Endodermal cell (in vitro differentiated cells): ENCODE results near the gene CYSTM1. TPM values are rescaled to one million over a fixed set of nuclear protein-coding genes. Genes with fewer than 3 reads are reported as not detected.
A peak's percentile ranks its signal among the peaks of the same experiment; 100 is the strongest.

ENCODE experiments used
- DNase-seq: peaks from one replicate; pipeline ENCODE4 v3.0.0-alpha.2; 2017
- H3K27ac ChIP-seq: 2 replicates; pipeline ENCODE4 v1.5.1; 2013; ENCODE audit warnings: mild to moderate bottlenecking, low read depth, low read length, moderate library complexity
- H3K27me3 ChIP-seq: 2 replicates; pipeline ENCODE4 v1.6.1; 2013; ENCODE audit warnings: mild to moderate bottlenecking, low read length, moderate library complexity; ENCODE audit not compliant: insufficient read depth, control insufficient read depth, poor library complexity, severe bottlenecking
- H3K36me3 ChIP-seq: 2 replicates; pipeline ENCODE4 v1.7.0; 2013; ENCODE audit warnings: mild to moderate bottlenecking, low read length, moderate library complexity; ENCODE audit not compliant: control insufficient read depth, insufficient read depth
- H3K4me1 ChIP-seq: one replicate; pipeline ENCODE4 v1.7.0; 2013; ENCODE audit warnings: low read length; ENCODE audit not compliant: control insufficient read depth, insufficient read depth
- H3K4me3 ChIP-seq: 2 replicates; pipeline ENCODE4 v1.5.1; 2013; ENCODE audit warnings: mild to moderate bottlenecking, low read length, moderate library complexity
- H3K9ac ChIP-seq: 2 replicates; pipeline ENCODE4 v1.6.1; 2013; ENCODE audit warnings: mild to moderate bottlenecking, low read length, moderate library complexity; ENCODE audit not compliant: poor library complexity, severe bottlenecking; ENCODE audit errors: extremely low read depth
- H3K9me3 ChIP-seq: 2 replicates; pipeline ENCODE4 v1.6.1; 2013; ENCODE audit warnings: mild to moderate bottlenecking, low read length, moderate library complexity; ENCODE audit not compliant: control insufficient read depth
- H3K27ac Mint-ChIP-seq: 2 replicates; pipeline ENCODE4 v1.8.0; 2020; ENCODE audit warnings: mixed read lengths
- H3K27me3 Mint-ChIP-seq: 2 replicates; pipeline ENCODE4 v1.8.0; 2021; ENCODE audit warnings: mild to moderate bottlenecking, mixed read lengths; ENCODE audit not compliant: insufficient read depth
- H3K36me3 Mint-ChIP-seq: 2 replicates; pipeline ENCODE4 v1.8.0; 2020; ENCODE audit warnings: low read depth, mixed read lengths
- H3K4me1 Mint-ChIP-seq: 2 replicates; pipeline ENCODE4 v1.8.0; 2020; ENCODE audit warnings: mixed read lengths
- H3K4me3 Mint-ChIP-seq: 2 replicates; pipeline ENCODE4 v1.8.0; 2020; ENCODE audit warnings: mild to moderate bottlenecking, moderate library complexity, mixed read lengths
- H3K9me3 Mint-ChIP-seq: 2 replicates; pipeline ENCODE4 v1.8.0; 2020; ENCODE audit warnings: mild to moderate bottlenecking, mixed read lengths
- CTCF ChIP-seq: fragments of 200-600 bp; sonication (generic); conservative IDR thresholded peaks from 2 replicates; pipeline ENCODE4 v1.5.0; 2021; ENCODE audit warnings: antibody characterized with exemption, mild to moderate bottlenecking
- WGBS, 2 experiments: methylation state at CpG; one replicate each; pipeline versions ENCODE4 v1.1.5 to v1.1.7; 2013; ENCODE audit warnings: missing lambda C conversion rate in 2 of 2, mixed read lengths in 1 of 2; ENCODE audit not compliant: insufficient coverage in 1 of 2, insufficient read length in 1 of 2; 5-methylcytosine and 5-hydroxymethylcytosine counted together
- total RNA-seq, 2 donors: library from RNA; stranded (reverse); fragmentation: NEBNext Ultra II Directional in 1 of 2; extraction: Animal tissue kit (Norgen Biotek cat#: 25700) in 1 of 2; gene quantifications; 2 replicates in 1 of 2; 3 replicates in 1 of 2; pipeline ENCODE4 v1.2.1, GENCODE V29; 2021

Gene CYSTM1
- total RNA-seq, 2 donors from 2014 or later = 30.7 to 38.1 TPM

DNA sequence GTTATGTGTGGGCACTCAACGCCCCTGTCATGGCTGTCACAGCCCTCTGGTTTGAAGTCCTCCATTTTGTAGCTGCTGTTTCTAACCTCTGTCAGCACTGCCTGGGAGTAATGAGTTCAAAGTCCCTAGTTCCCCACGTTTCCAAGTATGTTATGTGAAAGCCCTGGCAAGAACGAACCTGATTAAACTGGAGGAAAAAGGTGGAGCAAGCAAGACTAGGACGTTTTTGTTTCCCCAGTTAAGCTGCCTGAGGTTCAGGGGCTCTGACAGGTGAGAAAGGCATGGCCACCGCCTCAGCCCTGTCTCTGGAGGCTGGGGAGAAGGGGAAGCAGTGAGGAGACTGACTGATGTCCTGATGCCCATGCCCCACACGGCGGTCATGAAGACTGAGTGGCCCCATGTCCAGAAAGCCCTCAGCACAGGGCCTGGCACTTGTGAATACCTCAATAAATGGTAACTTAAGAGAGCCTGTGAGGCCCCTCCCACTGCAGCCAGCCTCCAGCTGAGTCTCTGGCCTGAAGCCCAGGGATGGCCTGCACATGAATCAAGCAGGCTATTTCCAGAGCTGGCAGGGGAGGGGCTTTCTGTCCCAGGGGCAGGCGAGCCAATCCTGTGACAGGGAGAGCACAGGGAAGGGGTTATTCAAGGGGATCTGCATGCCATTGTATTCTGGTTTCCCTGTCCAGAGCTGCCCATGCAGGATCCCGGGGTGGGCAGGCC lies 66.2 kb downstream of the CYSTM1 start:
- Histone ChIP-seq H3K4me1 (no peaks in the 10 kb centered on the region), H3K4me3 (no peak overlapping the region), H3K27ac (no peak overlapping the region), H3K9ac (no peak overlapping the region), H3K9me3 (no peaks in the 10 kb centered on the region), H3K36me3 (peaks cover 20% of the 10 kb centered on the region), H3K27me3 (no peaks in the 10 kb centered on the region)
- WGBS, 2 experiments = 71 to 75% methylated on average over 8 to 9 of the region's 9 CpGs
- H3K27me3 Mint-ChIP-seq = no peaks in the 10 kb centered on the region
- peaks cover 15% of the 10 kb centered on the region for H3K4me1 Mint-ChIP-seq
- no peaks in the 10 kb centered on the region for H3K9me3 Mint-ChIP-seq
- peak overlapping the region; percentile 63 for H3K27ac Mint-ChIP-seq
- peak; percentile 88 for DNase-seq
- no peak overlapping the region for H3K4me3 Mint-ChIP-seq
- TF ChIP-seq CTCF = no peak
- peaks cover 11% of the 10 kb centered on the region for H3K36me3 Mint-ChIP-seq

DNA sequence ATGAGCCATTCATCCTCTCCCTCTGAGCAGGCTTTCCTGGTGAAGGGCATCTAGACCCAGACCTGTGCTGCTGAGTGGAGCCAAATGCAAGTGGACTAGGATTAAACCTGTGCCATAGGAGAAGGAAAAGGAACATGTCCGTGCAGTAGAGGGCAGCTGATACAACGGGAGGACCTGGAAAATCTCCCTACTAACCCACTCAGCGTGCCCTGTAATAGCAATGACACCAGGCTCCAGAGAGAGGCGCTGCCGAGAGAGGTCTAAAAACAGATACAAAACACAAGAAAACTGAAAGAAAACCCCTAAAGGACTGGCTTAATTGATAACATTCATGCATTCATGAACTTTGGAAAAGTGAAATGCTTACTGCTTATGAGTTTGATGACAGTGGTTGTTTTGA lies 67.1 kb downstream of the CYSTM1 start:
- no peak overlapping the region for H3K27ac ChIP-seq
- Mint-ChIP-seq H3K9me3 (no peaks in the 10 kb centered on the region), H3K27ac (peak overlapping the region; percentile 33)

DNA sequence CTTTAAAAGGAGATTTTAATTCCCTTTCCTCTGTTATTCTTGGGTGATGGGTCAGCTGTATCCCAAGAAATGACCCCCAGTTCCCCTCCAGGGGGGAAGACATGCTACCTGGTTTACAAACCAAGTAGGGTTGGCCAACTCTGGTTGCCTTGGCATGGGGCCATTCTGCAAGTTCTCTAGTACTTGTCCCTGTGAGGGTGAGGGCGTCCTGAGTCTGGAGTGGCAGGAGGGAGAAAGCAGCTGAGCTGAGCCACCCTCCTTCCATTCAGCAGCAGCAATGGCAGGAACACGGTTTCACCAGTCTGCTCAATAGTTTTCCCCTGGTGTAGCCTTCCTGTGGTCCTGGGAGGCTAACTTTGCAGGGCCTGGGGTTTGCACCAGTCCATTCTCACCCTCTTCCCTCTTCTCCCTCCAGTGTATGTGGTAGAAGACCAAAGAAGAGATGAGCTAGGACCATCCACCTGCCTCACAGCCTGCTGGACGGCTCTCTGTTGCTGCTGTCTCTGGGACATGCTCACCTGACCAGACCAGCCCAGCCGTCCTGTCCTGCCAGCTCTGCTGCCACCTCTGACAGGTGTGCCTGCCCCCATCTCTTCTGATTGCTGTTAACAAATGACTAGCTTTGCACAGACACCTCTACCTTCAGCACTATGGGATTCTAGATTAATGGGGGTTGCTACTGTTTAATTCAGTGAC lies 68.0 kb downstream of the CYSTM1 start:
- H3K27me3 Mint-ChIP-seq = no peaks in the 10 kb centered on the region
- H3K27ac Mint-ChIP-seq = no peak overlapping the region
- H3K4me1 ChIP-seq = no peaks in the 10 kb centered on the region
- no peaks in the 10 kb centered on the region for H3K27me3 ChIP-seq
- H3K4me3 Mint-ChIP-seq = no peak overlapping the region
- DNase-seq = no peak
- H3K9ac ChIP-seq = no peak overlapping the region
- H3K4me3 ChIP-seq = no peak overlapping the region
- TF ChIP-seq CTCF = no peak
- no peaks in the 10 kb centered on the region for H3K9me3 Mint-ChIP-seq
- 88 to 90% methylated on average over 2 to 4 of the region's 4 CpGs for WGBS, 2 experiments
- peaks cover 11% of the 10 kb centered on the region for H3K36me3 Mint-ChIP-seq
- H3K9me3 ChIP-seq = no peaks in the 10 kb centered on the region
- peaks cover 20% of the 10 kb centered on the region for H3K36me3 ChIP-seq
- no peak overlapping the region for H3K27ac ChIP-seq
- H3K4me1 Mint-ChIP-seq = peaks cover 15% of the 10 kb centered on the region

More for the DNA sequence above, 67.1 kb downstream of the CYSTM1 start:
- Mint-ChIP-seq H3K36me3 (peaks cover 11% of the 10 kb centered on the region), H3K4me1 (peaks cover 15% of the 10 kb centered on the region), H3K4me3 (no peak overlapping the region), H3K27me3 (no peaks in the 10 kb centered on the region)
- H3K9ac ChIP-seq = no peak overlapping the region
- no peaks in the 10 kb centered on the region for H3K9me3 ChIP-seq
- no peaks in the 10 kb centered on the region for H3K27me3 ChIP-seq
- DNase-seq = peak; percentile 84
- 86 to 93% methylated on average over 3 to 5 of the region's 5 CpGs for WGBS, 2 experiments
- no peak overlapping the region for H3K4me3 ChIP-seq
- H3K36me3 ChIP-seq = peaks cover 20% of the 10 kb centered on the region
- H3K4me1 ChIP-seq = no peaks in the 10 kb centered on the region
- peak; percentile 60 for TF ChIP-seq CTCF
